Measurements from ENCODE around the gene PANK3. TPM values are rescaled to one million over a fixed set of nuclear protein-coding genes. Genes with fewer than 3 reads are reported as not detected.
A peak's percentile ranks its signal among the peaks of the same experiment; 100 is the strongest.

Gene PANK3
- total RNA-seq, 4 donors from 2014 or later = 29.7 to 94.8 (median 73.1) TPM

GRCh38 chr5:168592014-168592368, 12.8 kb upstream of the PANK3 start:
- no peak for DNase-seq
- H3K4me1 ChIP-seq = peaks cover 0 to 13% (median 0%) of the 10 kb centered on the region in 4 donors
- no peaks in the 10 kb centered on the region for H3K9me3 ChIP-seq
- no peaks in the 10 kb centered on the region for H3K27me3 ChIP-seq
- no peaks in the 10 kb centered on the region for H3K36me3 ChIP-seq
- peak overlapping the region in 1 of 4 donors; percentile 17 for H3K4me3 ChIP-seq
- TF ChIP-seq CTCF (IDR thresholded peaks at IDR 0.05) (no peak), POLR2A (IDR thresholded peaks at IDR 0.05) (no peak)
- peak overlapping the region in 3 of 4 donors; percentile 1 to 85 (median 47) for H3K27ac ChIP-seq

DNA sequence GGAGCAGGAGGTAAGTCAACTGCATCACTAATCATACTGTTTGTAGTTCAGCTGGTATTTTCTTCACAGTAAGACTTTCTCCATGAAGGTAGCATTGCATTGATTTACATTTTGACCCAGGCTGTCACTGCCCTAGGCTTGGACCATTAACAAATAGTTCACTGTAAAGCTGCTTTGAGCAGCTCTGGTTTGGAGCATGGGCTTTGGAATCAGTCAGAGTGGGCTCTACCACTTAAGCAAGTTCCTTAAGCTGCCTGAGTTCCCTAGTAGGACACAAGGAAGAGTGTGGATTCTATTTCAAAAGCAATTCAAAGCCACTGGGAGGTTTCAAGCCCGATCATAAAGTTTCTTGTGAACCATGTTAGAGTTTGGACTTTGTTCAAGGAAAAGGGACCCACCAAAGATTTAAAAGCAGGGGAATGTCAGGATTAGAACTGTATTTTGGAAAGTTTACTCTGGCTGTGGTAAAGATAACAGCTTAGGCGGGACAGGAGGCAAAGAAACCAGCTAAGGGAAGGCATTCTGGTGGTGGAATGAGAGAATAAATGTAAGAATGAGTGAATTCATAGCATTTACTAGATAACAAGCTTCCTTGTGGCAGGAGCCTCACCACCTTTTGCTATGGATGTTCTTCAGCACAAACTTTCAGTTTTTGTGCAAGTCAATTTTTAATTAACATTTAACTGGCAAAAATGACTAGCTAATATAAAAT, 12.3 kb upstream of the PANK3 start:
- no peak for DNase-seq
- H3K4me1 ChIP-seq = peaks cover 0 to 13% (median 0%) of the 10 kb centered on the region in 4 donors
- no peaks in the 10 kb centered on the region for H3K27me3 ChIP-seq
- TF ChIP-seq CTCF (IDR thresholded peaks at IDR 0.05) (no peak), POLR2A (IDR thresholded peaks at IDR 0.05) (no peak)
- peak overlapping the region in 3 of 4 donors; percentile 30 to 85 (median 47) for H3K27ac ChIP-seq
- no peaks in the 10 kb centered on the region for H3K36me3 ChIP-seq
- H3K9me3 ChIP-seq = no peaks in the 10 kb centered on the region
- peak overlapping the region in 1 of 4 donors; percentile 17 for H3K4me3 ChIP-seq

- Histone ChIP-seq H3K27me3 (no peaks in the 10 kb centered on the region), H3K36me3 (no peaks in the 10 kb centered on the region), H3K4me1 (peaks cover 0 to 13% (median 0%) of the 10 kb centered on the region in 4 donors), H3K4me3 (peak overlapping the region in 1 of 4 donors; percentile 15), H3K27ac (peak overlapping the region in 2 of 4 donors; percentile 47 to 85), H3K9me3 (no peaks in the 10 kb centered on the region)
- TF ChIP-seq CTCF (IDR thresholded peaks at IDR 0.05) (no peak), POLR2A (IDR thresholded peaks at IDR 0.05) (peak in 1 of 2 donors; percentile 27)
- peak in 2 of 3 donors; percentile 61 to 67 for DNase-seq
These were observed 11.5 kb upstream of the PANK3 start for GRCh38 chr5:168590666-168591065.

- DNase-seq = no peak
- H3K27ac ChIP-seq = no peak overlapping the region
- H3K4me3 ChIP-seq = no peak overlapping the region
- H3K4me1 ChIP-seq = peaks cover 0 to 13% (median 0%) of the 10 kb centered on the region in 4 donors
- TF ChIP-seq POLR2A (IDR thresholded peaks at IDR 0.05) = no peak
- TF ChIP-seq CTCF (IDR thresholded peaks at IDR 0.05) = no peak
- no peaks in the 10 kb centered on the region for H3K36me3 ChIP-seq
- no peaks in the 10 kb centered on the region for H3K27me3 ChIP-seq
- no peaks in the 10 kb centered on the region for H3K9me3 ChIP-seq
These were observed 8.8 kb upstream of the PANK3 start for GRCh38 chr5:168587987-168588386.

DNA sequence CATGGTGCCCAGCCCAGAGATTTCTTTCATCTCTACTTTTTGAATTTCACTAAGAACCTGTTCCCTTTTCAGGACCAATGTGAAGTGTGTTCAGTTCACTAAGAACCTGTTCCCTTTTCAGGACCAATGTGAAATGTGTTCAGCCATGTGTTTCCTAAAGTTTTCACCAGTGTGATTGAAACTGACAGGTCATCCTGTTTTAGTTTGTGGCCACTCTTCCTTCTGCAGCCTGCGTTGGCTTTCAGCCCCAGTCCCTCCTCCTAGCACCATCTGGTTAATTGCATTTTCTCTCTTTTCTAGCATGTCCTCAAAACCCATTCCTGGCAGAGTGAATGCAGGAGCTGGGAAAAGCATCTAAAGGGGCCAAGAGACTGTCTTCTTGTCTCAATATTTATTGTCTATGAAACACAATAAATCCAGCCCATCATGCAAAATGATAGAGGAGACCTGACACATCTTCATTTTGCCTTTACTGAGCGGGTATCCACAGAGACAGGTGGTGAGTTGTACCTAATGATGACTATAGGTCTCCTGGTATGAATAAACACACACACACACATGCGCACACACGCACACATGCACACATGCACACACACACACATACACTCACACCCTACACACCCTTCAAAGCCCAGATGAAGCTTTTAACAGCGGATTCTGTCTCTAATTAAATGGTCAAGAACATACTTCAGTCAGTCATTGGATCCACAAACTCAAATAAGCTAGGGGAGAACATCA, 6.1 kb upstream of the PANK3 start:
- H3K9me3 ChIP-seq = no peaks in the 10 kb centered on the region
- no peak overlapping the region for H3K4me3 ChIP-seq
- H3K27me3 ChIP-seq = no peaks in the 10 kb centered on the region
- H3K4me1 ChIP-seq = peaks cover 0 to 6% (median 0%) of the 10 kb centered on the region in 4 donors
- no peak overlapping the region for H3K27ac ChIP-seq
- no peaks in the 10 kb centered on the region for H3K36me3 ChIP-seq
- TF ChIP-seq POLR2A (IDR thresholded peaks at IDR 0.05) (no peak), CTCF (IDR thresholded peaks at IDR 0.05) (no peak)
- no peak for DNase-seq
